HUES48 (cell line): Measurements from ENCODE around the gene MMP15.
"Not testable (repeated sequence)": the region's sequence is repeated elsewhere in the genome, so short reads cannot be mapped to it uniquely, and the experiment has no call there.

ENCODE experiments used
- H3K27ac ChIP-seq: one replicate; pipeline ENCODE4 v1.7.0; 2013; ENCODE audit warnings: low read depth, low read length, inconsistent platforms
- H3K27me3 ChIP-seq: 2 replicates; pipeline ENCODE4 v1.6.1; 2013; ENCODE audit warnings: mild to moderate bottlenecking, low read length; ENCODE audit not compliant: control insufficient read depth, insufficient read depth
- H3K36me3 ChIP-seq: 2 replicates; pipeline ENCODE4 v1.6.1; 2013; ENCODE audit warnings: low read length; ENCODE audit not compliant: control insufficient read depth, insufficient read depth
- H3K4me1 ChIP-seq: 2 replicates; pipeline ENCODE4 v1.6.1; 2013; ENCODE audit warnings: mild to moderate bottlenecking, low read length; ENCODE audit not compliant: control insufficient read depth, insufficient read depth
- H3K4me3 ChIP-seq: 2 replicates; pipeline ENCODE4 v1.5.1; 2013; ENCODE audit warnings: mild to moderate bottlenecking, low read depth, low read length
- H3K9ac ChIP-seq: 2 replicates; pipeline ENCODE4 v1.6.1; 2013; ENCODE audit warnings: mild to moderate bottlenecking, low read depth, low read length, moderate library complexity
- H3K9me3 ChIP-seq: 2 replicates; pipeline ENCODE4 v1.6.1; 2013; ENCODE audit warnings: low read length; ENCODE audit not compliant: control insufficient read depth, insufficient read depth

Gene MMP15

GRCh38 chr16:58004736-58005135 is 20.8 kb upstream of the MMP15 start:
- peaks cover 25% of the 10 kb centered on the region for H3K36me3 ChIP-seq
- not testable (repeated sequence) for H3K9ac ChIP-seq, H3K9me3 ChIP-seq, H3K27ac ChIP-seq, H3K27me3 ChIP-seq, H3K4me3 ChIP-seq, H3K4me1 ChIP-seq

GRCh38 chr16:58009856-58010416 is 15.6 kb upstream of the MMP15 start:
- no peaks in the 10 kb centered on the region for H3K9me3 ChIP-seq
- no peaks in the 10 kb centered on the region for H3K27me3 ChIP-seq
- no peak overlapping the region for H3K4me3 ChIP-seq
- peaks cover 39% of the 10 kb centered on the region for H3K36me3 ChIP-seq
- peaks cover 9% of the 10 kb centered on the region; the same call in 1 of the 2 replicates for H3K4me1 ChIP-seq
- peak overlapping the region; percentile 64 for H3K27ac ChIP-seq
- H3K9ac ChIP-seq, result no peak overlapping the region

DNA sequence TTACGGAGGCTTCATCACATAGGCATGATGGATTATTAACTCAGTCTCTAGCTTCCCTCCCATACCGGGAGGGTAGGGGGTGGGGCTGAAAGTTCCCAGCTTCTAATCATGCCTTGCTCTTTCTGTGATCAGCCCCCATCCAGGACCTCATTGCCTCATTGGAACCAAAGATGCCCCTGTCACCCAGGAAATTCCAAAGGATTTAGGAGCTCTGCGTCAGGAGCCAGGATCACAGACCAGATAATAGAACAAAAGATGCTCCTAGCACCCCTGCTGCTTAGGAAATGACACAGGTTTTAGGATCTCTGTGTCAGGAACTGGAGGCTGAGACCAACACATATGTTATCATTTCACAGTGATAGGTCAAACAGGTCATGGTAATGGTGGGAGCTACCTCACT is 14.7 kb upstream of the MMP15 start:
- no peaks in the 10 kb centered on the region for H3K9me3 ChIP-seq
- no peak overlapping the region for H3K9ac ChIP-seq
- no peak overlapping the region for H3K4me3 ChIP-seq
- H3K4me1 ChIP-seq, result peaks cover 9% of the 10 kb centered on the region; the same call in 1 of the 2 replicates
- peaks cover 39% of the 10 kb centered on the region for H3K36me3 ChIP-seq
- H3K27me3 ChIP-seq, result no peaks in the 10 kb centered on the region
- H3K27ac ChIP-seq, result peak overlapping the region; percentile 84

DNA sequence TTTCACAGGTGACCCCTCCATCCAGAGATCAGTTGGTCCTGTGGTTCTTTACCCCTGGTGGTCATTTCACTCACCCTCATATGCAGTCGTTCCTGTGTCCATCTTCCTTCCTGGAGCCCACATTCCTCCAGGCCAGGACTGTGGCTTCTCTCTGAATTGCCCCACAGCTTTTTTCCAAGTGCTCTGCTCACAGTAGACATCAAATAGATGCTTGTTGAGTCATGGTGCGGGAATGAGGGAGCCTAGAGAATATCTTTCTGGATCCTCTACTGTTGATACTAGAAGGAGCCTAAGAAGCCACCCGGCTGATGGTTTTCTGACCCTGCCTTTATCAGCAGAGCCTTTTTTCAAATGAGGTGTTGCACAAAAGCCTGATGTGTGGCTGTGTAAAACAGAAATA is 13.9 kb upstream of the MMP15 start:
- peaks cover 9% of the 10 kb centered on the region; the same call in 1 of the 2 replicates for H3K4me1 ChIP-seq
- no peak overlapping the region for H3K4me3 ChIP-seq
- H3K27ac ChIP-seq, result peak overlapping the region; percentile 84
- H3K27me3 ChIP-seq, result no peaks in the 10 kb centered on the region
- no peaks in the 10 kb centered on the region for H3K9me3 ChIP-seq
- H3K9ac ChIP-seq, result no peak overlapping the region
- peaks cover 37% of the 10 kb centered on the region for H3K36me3 ChIP-seq

DNA sequence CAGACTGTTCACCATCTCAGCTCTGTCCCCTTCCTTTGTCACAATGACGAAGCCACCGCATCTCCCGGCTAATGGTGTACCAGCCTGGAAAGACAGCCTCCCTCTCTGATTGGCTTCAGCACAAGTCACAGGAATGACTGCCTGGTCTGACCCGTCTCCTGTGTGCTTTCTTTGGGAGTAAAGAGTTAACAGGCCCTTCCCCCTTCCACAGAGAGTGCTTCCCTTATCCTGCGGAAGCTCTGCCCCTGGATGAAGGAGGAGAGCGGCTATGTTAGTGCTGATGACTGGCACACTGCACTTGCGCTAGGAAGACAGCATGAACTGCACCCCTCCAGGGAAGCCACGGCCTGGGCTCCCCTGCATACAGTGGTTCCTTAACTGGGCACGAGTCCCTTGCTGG is 13.1 kb upstream of the MMP15 start:
- Histone ChIP-seq H3K4me3 (no peak overlapping the region), H3K36me3 (peaks cover 36% of the 10 kb centered on the region), H3K9ac (no peak overlapping the region), H3K27ac (peak overlapping the region; percentile 84), H3K9me3 (no peaks in the 10 kb centered on the region), H3K27me3 (no peaks in the 10 kb centered on the region), H3K4me1 (peaks cover 9% of the 10 kb centered on the region; the same call in 1 of the 2 replicates)

DNA sequence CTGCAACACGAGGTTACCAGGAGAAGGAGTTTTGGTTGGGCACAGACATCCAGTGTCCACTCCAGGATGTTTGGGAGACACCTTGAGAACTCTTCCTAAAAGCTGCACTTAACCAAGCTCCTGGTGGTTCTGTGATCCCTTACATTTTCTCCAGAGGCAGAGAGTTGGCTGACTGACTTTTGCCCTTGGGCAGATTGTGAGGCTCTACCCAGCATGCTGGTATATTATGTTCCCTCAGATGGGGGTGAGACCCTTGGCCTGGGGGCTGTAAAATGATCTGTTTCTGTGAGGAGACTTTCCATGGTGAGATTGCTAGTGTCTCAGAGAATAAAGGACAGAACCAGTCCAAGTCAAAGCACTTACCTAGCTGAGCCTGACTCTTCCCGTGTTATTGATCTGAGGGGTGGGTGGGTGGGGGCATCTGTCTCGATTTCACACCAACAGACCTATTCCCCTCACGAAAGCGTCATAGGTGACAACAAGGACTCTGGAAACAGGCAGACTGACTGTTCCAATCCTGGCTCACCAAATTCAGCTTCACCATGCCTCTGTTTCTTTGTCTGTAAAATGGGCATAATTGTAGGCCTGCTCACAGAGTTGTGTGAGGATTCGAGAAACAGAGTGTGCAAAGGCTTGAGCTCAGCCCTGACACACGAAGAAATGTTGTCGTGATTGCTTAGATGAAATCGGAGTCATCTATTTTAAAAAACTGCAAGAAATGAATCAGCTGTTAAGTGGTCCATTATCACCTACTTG is 12.2 kb upstream of the MMP15 start:
- Histone ChIP-seq H3K4me3 (no peak overlapping the region), H3K27me3 (no peaks in the 10 kb centered on the region), H3K36me3 (peaks cover 40% of the 10 kb centered on the region), H3K9me3 (no peaks in the 10 kb centered on the region), H3K9ac (no peak overlapping the region), H3K4me1 (peaks cover 9% of the 10 kb centered on the region; the same call in 1 of the 2 replicates), H3K27ac (no peak overlapping the region)

DNA sequence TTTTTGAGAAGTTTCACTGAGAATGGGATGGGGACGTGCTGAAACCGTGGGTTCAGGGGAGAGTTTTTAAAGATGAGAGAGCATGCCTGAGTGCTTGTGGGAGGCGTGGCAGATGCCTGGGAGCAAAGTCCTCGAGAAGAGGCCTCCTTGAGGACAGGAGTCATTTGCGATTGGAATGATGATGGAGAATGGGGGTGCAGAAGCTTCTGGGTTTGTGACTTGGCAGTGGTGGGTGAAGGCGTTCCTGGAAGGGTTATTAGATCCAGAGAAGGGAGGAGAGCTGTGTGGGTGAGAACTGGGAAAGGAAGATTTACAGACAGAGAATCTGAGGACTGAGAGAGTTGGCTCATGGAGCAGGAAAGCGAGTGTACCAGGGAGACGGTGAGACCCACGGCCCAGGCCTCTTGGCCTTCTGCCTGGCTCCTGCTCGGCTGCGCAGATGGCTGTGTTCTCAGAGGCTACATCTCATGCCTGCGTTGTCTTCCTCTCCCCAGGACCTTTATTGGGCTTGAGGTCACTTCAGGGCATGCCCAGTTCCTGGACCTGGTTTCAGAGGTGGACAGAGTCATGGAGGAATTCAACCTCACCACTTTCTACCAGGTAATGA is 8.6 kb upstream of the MMP15 start:
- no peak overlapping the region for H3K4me3 ChIP-seq
- H3K9ac ChIP-seq, result no peak overlapping the region
- H3K9me3 ChIP-seq, result no peaks in the 10 kb centered on the region
- peaks cover 22% of the 10 kb centered on the region for H3K36me3 ChIP-seq
- peaks cover 3% of the 10 kb centered on the region; the same call in 1 of the 2 replicates for H3K4me1 ChIP-seq
- no peak overlapping the region for H3K27ac ChIP-seq
- no peaks in the 10 kb centered on the region for H3K27me3 ChIP-seq

GRCh38 chr16:58018803-58019202 is 6.8 kb upstream of the MMP15 start:
- Histone ChIP-seq H3K36me3 (peaks cover 8% of the 10 kb centered on the region; the same call in 1 of the 2 replicates), H3K9ac (no peak overlapping the region), H3K4me1 (peaks cover 20% of the 10 kb centered on the region), H3K9me3 (no peaks in the 10 kb centered on the region), H3K4me3 (no peak overlapping the region), H3K27ac (no peak overlapping the region), H3K27me3 (peaks cover 3% of the 10 kb centered on the region; the same call in 1 of the 2 replicates)

DNA sequence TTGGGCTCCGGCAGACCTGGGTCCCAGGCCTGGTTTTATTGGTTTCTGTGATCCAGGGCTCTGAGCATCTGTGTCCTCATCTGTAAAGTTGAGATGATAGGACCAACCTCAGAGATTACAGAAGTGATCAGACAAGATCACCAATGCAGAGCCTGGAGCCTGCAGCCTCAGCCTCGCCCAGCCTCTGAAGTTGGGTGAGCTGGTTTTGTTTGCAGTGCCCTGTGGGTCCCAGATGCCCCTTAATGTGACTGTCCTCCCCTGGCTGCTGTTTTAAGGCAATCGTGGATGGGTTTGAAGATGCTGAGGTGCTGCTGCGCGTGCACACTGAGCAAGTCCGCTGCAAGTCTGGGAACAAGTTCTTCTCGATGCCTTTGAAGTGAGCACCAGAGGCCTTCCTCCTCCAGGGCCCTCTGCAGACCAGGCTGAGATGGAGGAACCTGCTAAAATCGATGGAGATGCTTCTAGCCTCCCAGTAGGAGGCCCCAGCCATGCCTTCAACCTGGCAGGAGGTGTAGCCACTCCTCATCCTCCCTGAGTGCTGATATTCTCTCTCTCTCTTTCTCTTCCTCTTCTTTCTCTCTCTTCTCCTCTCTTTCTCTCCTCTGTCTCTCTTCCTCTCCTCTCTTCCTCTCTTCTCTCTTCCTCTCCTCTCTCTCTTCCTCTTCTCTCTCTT is 5.6 kb upstream of the MMP15 start:
- Histone ChIP-seq H3K27ac (no peak overlapping the region), H3K4me1 (peaks cover 31% of the 10 kb centered on the region), H3K9ac (no peak overlapping the region)

GRCh38 chr16:58020628-58021521 is 4.7 kb upstream of the MMP15 start:
- H3K4me3 ChIP-seq, result no peak overlapping the region
- peaks cover 8% of the 10 kb centered on the region; the same call in 1 of the 2 replicates for H3K36me3 ChIP-seq
- H3K9ac ChIP-seq, result no peak overlapping the region
- H3K4me1 ChIP-seq, result peaks cover 32% of the 10 kb centered on the region
- no peaks in the 10 kb centered on the region for H3K9me3 ChIP-seq
- no peak overlapping the region for H3K27ac ChIP-seq
- H3K27me3 ChIP-seq, result peaks cover 15% of the 10 kb centered on the region; the same call in 1 of the 2 replicates

More for the DNA sequence above, 5.6 kb upstream of the MMP15 start:
- Histone ChIP-seq H3K36me3 (peaks cover 8% of the 10 kb centered on the region; the same call in 1 of the 2 replicates), H3K4me3 (no peak overlapping the region), H3K9me3 (no peaks in the 10 kb centered on the region), H3K27me3 (peaks cover 15% of the 10 kb centered on the region; the same call in 1 of the 2 replicates)
